ENCODE results near the gene DSEL.

Gene DSEL

DNA sequence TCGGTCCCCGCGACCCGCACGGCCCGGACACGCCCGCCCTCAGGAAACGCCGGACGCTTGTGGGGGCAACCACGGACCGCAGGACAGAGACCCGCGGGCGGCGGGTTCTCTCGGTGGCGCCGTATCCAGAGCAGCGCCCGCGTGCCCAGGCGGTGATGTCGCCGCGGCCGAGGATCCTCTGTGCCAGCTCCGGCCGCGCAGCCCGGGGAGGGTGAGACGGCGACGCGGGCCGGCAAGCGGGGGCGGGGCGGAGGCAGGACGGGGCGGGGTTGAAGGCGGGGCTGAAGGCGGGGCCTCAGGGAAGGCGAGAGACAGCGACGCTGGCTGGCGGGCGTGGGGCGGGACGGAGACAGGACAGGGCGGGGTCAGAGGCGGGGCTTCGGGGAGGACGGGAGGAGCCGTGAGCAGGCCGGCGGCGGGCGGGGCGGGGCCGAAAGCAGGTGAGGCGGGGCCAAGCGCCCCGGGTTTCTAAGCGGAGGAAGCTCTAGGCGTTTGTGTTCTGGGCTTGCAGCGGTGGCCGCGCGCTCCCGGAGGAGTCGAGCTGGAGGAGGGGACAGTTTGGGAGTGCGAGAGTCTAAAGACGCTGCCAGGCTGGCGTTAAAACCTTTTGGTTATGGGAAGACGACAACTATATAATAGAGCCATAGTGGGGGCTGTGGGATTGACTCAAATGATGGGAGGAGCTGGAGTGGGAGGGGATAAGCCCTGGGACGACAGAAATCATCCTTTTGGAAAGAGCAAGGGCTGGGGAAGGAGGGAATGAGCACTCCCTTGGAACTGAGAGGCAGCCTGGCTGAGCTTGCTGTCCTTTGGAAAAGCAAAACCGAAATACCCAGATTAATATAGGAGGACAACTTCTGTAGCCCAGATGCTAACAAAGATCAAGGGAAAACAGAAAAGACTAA lies at the start of gene DSEL:
Gene DSEL, minus strand, starts transcription at position 182 of the 905 bp plus-strand sequence. CDS start 2,112 bp downstream, outside the sequence.
- Histone ChIP-seq H3K27ac (peak within 1 kb of the TSS; percentile 93 to 94), H3K4me3 (peak within 1 kb of the TSS; percentile 93)
- TF ChIP-seq, protein P1, sequence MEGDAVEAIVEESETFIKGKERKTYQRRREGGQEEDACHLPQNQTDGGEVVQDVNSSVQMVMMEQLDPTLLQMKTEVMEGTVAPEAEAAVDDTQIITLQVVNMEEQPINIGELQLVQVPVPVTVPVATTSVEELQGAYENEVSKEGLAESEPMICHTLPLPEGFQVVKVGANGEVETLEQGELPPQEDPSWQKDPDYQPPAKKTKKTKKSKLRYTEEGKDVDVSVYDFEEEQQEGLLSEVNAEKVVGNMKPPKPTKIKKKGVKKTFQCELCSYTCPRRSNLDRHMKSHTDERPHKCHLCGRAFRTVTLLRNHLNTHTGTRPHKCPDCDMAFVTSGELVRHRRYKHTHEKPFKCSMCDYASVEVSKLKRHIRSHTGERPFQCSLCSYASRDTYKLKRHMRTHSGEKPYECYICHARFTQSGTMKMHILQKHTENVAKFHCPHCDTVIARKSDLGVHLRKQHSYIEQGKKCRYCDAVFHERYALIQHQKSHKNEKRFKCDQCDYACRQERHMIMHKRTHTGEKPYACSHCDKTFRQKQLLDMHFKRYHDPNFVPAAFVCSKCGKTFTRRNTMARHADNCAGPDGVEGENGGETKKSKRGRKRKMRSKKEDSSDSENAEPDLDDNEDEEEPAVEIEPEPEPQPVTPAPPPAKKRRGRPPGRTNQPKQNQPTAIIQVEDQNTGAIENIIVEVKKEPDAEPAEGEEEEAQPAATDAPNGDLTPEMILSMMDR (IDR thresholded peaks at IDR 0.05), result no peak
- peak; percentile 98 for DNase-seq (ENCODE audit: low spot score)

DNA sequence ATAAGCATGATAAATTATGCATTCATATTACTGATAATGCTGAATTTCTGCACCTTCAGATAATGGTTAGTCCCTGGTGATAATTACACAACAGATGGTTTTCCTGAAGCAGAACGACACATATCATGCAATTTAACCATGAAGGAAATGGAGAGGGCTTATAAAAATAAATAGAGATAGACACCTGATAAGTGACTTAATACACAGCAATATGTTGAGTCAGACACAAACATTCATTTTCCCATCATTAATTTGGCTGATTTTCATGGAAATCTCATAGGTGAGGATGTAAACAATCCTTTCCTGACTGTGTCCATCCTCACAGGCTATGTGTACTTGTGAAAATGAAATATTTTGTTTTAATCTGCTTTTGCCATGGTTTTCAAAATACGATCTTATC lies 36.9 kb upstream of the DSEL start:
- TF ChIP-seq, protein P1 (IDR thresholded peaks at IDR 0.05), result no peak
- no peak for DNase-seq (ENCODE audit: low spot score)
- no peak overlapping the region for H3K27ac ChIP-seq
- H3K4me3 ChIP-seq, result no peak overlapping the region

DNA sequence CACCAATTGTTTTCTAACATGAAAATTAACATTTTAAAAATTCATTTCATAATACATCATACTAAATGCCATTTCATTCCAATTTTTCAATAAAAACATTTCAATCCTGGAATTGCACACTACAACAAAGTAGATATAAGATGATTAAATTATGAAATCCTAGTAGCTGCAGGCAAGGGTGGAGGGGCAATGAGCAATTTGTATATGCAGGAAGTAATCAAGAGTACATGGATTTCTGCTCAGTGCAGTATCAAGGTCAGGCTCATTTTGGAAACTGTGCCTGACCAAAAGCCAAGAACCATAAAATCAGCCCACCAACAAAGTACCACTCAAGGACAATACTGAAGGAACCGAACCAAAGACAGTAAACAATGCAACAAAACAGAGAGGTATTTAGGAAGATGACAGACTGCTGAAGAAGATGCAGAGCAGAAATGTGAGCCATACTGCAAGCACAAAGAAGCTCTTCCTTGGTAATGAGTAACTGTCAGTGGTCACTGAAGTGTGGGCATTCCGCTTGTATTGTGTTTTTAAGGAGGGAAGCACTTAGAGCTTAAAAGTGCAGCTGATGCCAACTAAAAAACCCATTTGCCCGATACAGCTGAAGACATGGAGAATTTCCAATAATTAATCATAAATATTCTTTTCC lies 34.5 kb upstream of the DSEL start:
- H3K27ac ChIP-seq, result no peak overlapping the region
- no peak for DNase-seq (ENCODE audit: low spot score)
- TF ChIP-seq, protein P1 (IDR thresholded peaks at IDR 0.05), result no peak
- H3K4me3 ChIP-seq, result no peak overlapping the region

DNA sequence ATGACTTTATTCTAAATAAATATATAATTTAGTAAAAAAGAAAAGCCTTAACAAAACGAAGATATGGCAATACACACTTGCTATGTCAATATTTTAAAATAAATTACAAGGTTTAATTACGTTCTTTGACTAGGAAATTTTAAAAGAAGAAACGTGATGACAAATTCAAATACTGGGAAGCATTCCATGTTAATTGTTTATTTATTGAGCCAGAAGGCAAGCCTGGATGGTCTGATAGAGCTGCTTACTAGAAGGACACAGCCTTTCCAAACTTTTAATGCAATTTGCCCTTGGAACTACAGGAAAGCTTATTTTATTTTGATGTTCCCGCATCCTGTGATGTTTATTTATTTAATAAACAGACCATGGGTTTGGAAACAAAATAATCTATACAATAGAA lies 33.4 kb upstream of the DSEL start:
- Histone ChIP-seq H3K27ac (no peak overlapping the region), H3K4me3 (no peak overlapping the region)
- no peak for DNase-seq (ENCODE audit: low spot score)
- TF ChIP-seq, protein P1 (IDR thresholded peaks at IDR 0.05), result no peak

DNA sequence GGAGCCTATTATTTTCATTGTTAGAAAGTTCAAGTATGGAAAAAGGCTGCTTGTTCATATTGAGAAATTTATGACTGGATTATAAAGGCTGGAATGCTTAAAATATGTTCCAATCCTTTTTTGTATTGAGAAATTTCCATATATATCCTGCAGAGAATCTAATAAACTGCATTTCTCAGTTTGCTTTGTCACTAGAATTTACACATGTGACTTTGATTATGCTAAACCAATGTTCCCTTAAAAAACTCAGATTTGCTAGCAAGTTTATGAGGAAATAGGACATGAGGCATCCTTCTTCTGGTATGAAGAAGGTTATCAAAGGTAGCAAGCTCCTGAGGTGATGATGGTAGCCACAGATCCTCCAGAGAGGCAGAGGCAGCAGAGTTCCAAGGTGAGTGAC lies 29.2 kb upstream of the DSEL start:
- no peak overlapping the region for H3K4me3 ChIP-seq

DNA sequence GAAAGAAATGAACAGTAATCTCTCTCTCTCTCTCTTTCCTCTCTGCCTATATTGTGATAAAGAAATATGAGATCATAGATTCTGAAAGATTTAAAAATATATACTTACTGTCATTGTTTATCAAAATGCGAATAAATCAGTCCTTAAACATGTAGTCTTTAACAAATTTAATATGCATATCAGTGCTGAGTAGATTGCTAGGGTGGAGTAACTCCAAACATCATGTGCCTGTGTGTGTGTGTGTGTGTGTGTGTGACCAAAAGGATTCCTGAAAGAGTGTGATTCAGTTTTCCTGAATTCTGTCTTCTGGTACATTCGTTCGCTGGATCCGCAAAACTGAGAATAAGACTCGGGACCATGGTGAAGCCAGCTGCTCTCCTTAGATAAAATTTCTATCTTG lies 24.0 kb upstream of the DSEL start:
- DNase-seq (ENCODE audit: low spot score), result no peak
- H3K27ac ChIP-seq, result no peak overlapping the region
- TF ChIP-seq, protein P1 (IDR thresholded peaks at IDR 0.05), result no peak
- no peak overlapping the region for H3K4me3 ChIP-seq

More for the DNA sequence above, 29.2 kb upstream of the DSEL start:
- no peak for DNase-seq (ENCODE audit: low spot score)
- no peak overlapping the region for H3K27ac ChIP-seq
- TF ChIP-seq, protein P1 (IDR thresholded peaks at IDR 0.05), result no peak
